Activated naive CD4-positive, alpha-beta T cell treated with anti-CD3 and anti-CD28 coated beads for 36 hours (primary cell): ENCODE measurements around the gene GRIA4. TPM values are rescaled to one million over a fixed set of nuclear protein-coding genes. Genes with fewer than 3 reads are reported as not detected.

Experiments used
- CTCF ChIA-PET: fragments of 350-600 bp; sonication (Branson Sonifier 250); formaldehyde crosslinking; loops from one replicate; lab custom pipeline; 2021; ENCODE audit warnings: antibody characterized with exemption; lab: Charles Lee
- DNase-seq: peaks from one replicate; pipeline ENCODE4 v3.0.0-alpha.2; 2020
- H3K27ac Mint-ChIP-seq: one replicate; pipeline ENCODE4 v1.8.0; 2021; ENCODE audit warnings: mild to moderate bottlenecking, mixed read lengths
- H3K27me3 Mint-ChIP-seq: one replicate; pipeline ENCODE4 v1.8.0; 2021; ENCODE audit warnings: low read depth, mixed read lengths
- H3K36me3 Mint-ChIP-seq: one replicate; pipeline ENCODE4 v1.8.0; 2021; ENCODE audit warnings: low read depth, mixed read lengths
- H3K4me1 Mint-ChIP-seq: one replicate; pipeline ENCODE4 v1.8.0; 2021; ENCODE audit warnings: low read depth, mixed read lengths
- H3K4me3 Mint-ChIP-seq: one replicate; pipeline ENCODE4 v1.8.0; 2021; ENCODE audit warnings: mild to moderate bottlenecking, moderate library complexity, mixed read lengths
- H3K9me3 Mint-ChIP-seq: one replicate; pipeline ENCODE4 v1.8.0; 2021; ENCODE audit warnings: mixed read lengths
- intact Hi-C: fragments of 100-400 bp; cut with micrococcal nuclease; formaldehyde crosslinking; loops from one replicate; pipeline ENCODE4 v1.15.1; 2023
- total RNA-seq, 2 experiments: library from RNA; stranded (reverse); gene quantifications; one replicate each; pipeline ENCODE4 v1.2.3, GENCODE V29; 2021

The GRIA4 gene
- total RNA-seq, 2 experiments from 2014 or later, result not detected

GRCh38 chr11:105642870-105643269, 33.0 kb downstream of the GRIA4 start:
- H3K27me3 Mint-ChIP-seq, result no peaks in the 10 kb centered on the region

GRCh38 chr11:105644839-105645573, 35.1 kb downstream of the GRIA4 start:
- H3K27me3 Mint-ChIP-seq, result no peaks in the 10 kb centered on the region
- H3K27ac Mint-ChIP-seq, result no peak overlapping the region
- DNase-seq, result no peak
- intact Hi-C loops, result no loop called here
- H3K36me3 Mint-ChIP-seq, result no peaks in the 10 kb centered on the region
- CTCF ChIA-PET, result no interaction called here
- H3K4me1 Mint-ChIP-seq, result no peaks in the 10 kb centered on the region
- H3K4me3 Mint-ChIP-seq, result no peak overlapping the region
- H3K9me3 Mint-ChIP-seq, result no peaks in the 10 kb centered on the region

More at GRCh38 chr11:105642870-105643269, 33.0 kb downstream of the GRIA4 start:
- H3K36me3 Mint-ChIP-seq, result no peaks in the 10 kb centered on the region
- intact Hi-C loops, result no loop called here
- no peak overlapping the region for H3K4me3 Mint-ChIP-seq
- CTCF ChIA-PET, result no interaction called here
- DNase-seq, result no peak
- H3K9me3 Mint-ChIP-seq, result no peaks in the 10 kb centered on the region
- H3K27ac Mint-ChIP-seq, result no peak overlapping the region
- H3K4me1 Mint-ChIP-seq, result no peaks in the 10 kb centered on the region

DNA sequence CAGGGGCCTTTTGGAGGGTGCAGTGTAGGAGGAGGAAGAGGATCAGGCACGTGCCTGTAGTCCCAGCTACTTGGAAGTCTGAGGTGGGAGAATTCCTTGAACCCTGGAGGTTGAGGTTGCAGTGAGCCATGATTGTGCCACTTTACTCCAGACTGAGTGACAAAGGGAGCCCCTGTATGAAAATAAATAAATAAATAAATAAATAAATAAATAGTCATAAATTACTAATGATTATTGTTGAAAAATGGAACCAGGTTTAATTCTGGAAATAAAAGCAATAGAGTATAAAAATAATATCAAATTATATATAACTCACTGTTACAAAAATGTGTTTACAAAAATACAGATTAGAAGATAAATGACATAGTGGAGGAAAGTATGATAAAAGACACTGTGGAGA, 37.9 kb downstream of the GRIA4 start:
- intact Hi-C loops, result no loop called here
- Mint-ChIP-seq H3K36me3 (no peaks in the 10 kb centered on the region), H3K9me3 (no peaks in the 10 kb centered on the region), H3K4me3 (no peak overlapping the region), H3K27ac (no peak overlapping the region), H3K27me3 (no peaks in the 10 kb centered on the region), H3K4me1 (no peaks in the 10 kb centered on the region)
- CTCF ChIA-PET, result no interaction called here
- DNase-seq, result no peak

DNA sequence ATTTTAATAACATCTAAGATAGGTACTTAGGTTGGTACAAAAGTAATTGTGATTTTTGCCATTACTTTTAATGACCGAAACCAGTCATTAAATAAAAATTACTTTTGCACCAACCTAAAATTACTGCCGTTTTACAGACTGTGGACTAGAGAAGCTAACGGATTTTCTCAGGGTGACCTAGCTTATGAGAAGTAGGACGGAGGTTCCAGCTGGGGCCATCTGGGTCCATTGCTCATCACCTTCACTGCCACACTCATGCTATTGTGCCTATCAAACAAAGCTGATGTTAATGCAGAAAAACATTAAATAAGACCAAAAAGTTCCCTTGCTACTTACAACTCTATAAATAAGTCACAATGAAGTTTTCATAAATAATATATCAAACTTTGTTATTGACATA, 38.9 kb downstream of the GRIA4 start:
- no peaks in the 10 kb centered on the region for H3K27me3 Mint-ChIP-seq
- no peak overlapping the region for H3K4me3 Mint-ChIP-seq
- H3K27ac Mint-ChIP-seq, result no peak overlapping the region
- no peaks in the 10 kb centered on the region for H3K4me1 Mint-ChIP-seq
- CTCF ChIA-PET, result no interaction called here
- no peaks in the 10 kb centered on the region for H3K36me3 Mint-ChIP-seq
- DNase-seq, result no peak
- H3K9me3 Mint-ChIP-seq, result no peaks in the 10 kb centered on the region
- intact Hi-C loops, result no loop called here

GRCh38 chr11:105665281-105665680, 55.4 kb downstream of the GRIA4 start:
- H3K9me3 Mint-ChIP-seq, result no peaks in the 10 kb centered on the region
- intact Hi-C loops, result no loop called here
- no peak overlapping the region for H3K4me3 Mint-ChIP-seq
- no peak for DNase-seq
- H3K27ac Mint-ChIP-seq, result no peak overlapping the region
- CTCF ChIA-PET, result no interaction called here
- H3K36me3 Mint-ChIP-seq, result no peaks in the 10 kb centered on the region
- H3K27me3 Mint-ChIP-seq, result no peaks in the 10 kb centered on the region
- H3K4me1 Mint-ChIP-seq, result no peaks in the 10 kb centered on the region

DNA sequence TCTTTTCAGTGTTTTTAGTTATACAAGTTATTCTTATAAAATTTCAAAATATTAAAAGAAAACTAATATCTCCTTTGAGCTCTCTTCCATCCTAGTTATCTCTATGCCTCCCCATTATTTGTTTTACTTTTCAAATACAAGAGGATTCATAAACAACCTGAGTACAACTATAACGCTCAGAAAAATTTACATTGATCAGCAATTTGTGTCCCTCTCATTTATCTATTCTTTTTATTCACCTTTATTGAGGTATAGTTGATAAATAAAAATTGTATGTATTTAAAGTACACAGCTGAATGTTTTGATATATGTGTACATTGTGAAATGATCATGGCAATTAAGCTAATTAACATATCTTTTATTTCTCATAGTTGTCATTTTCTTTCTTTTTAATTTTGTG, 57.6 kb downstream of the GRIA4 start:
- H3K27me3 Mint-ChIP-seq, result peaks cover 3% of the 10 kb centered on the region
- intact Hi-C loops, result no loop called here
- peaks cover 2% of the 10 kb centered on the region for H3K4me1 Mint-ChIP-seq
- no peak overlapping the region for H3K27ac Mint-ChIP-seq
- CTCF ChIA-PET, result no interaction called here
- H3K9me3 Mint-ChIP-seq, result no peaks in the 10 kb centered on the region
- no peak overlapping the region for H3K4me3 Mint-ChIP-seq
- no peaks in the 10 kb centered on the region for H3K36me3 Mint-ChIP-seq
- no peak for DNase-seq

DNA sequence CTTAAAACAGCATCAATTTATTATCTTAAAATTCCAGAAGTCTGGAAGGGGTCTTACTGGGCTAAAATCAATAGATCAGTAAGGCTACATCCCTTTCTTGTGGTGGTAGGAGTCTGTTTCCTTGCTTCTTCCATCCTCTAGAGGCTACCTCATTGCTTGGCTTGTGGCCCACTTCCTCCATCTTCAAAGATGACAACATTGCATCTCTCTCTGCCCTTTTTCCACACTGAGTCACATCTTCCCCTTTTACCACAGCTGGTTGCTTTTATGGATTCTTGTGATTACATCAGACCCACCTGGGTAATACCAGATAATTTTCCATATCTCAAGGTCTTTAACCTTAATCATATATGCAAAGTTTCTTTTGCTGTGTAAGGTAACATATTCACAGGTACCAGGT, 60.9 kb downstream of the GRIA4 start:
- Mint-ChIP-seq H3K27me3 (peaks cover 3% of the 10 kb centered on the region), H3K36me3 (no peaks in the 10 kb centered on the region), H3K27ac (no peak overlapping the region), H3K9me3 (no peaks in the 10 kb centered on the region), H3K4me3 (no peak overlapping the region), H3K4me1 (peaks cover 2% of the 10 kb centered on the region)
- intact Hi-C loops, result no loop called here
- no peak for DNase-seq
- CTCF ChIA-PET, result no interaction called here

DNA sequence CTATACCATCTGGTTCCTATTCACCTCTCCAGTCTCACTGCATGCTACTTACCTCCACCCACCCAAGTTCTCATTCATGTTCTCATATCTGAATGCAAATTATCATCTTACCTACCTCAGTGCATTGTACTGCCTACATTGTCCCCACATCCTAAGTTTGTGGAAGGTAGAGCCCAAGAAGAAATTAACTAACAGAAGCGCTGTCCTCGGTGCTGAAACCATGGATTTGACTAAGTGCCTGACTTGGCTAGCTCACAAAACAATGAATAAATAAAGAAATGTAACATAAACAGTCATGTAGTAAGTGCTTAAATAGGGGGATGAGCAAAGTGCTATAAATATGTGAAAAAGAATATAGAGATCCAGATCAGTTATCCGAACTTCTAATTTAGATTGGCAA, 63.2 kb downstream of the GRIA4 start:
- peaks cover 3% of the 10 kb centered on the region for H3K27me3 Mint-ChIP-seq
- CTCF ChIA-PET, result no interaction called here
- intact Hi-C loops, result no loop called here
- H3K9me3 Mint-ChIP-seq, result no peaks in the 10 kb centered on the region
- H3K27ac Mint-ChIP-seq, result no peak overlapping the region
- peaks cover 2% of the 10 kb centered on the region for H3K4me1 Mint-ChIP-seq
- H3K36me3 Mint-ChIP-seq, result no peaks in the 10 kb centered on the region
- H3K4me3 Mint-ChIP-seq, result no peak overlapping the region
- peak; percentile 37 for DNase-seq

DNA sequence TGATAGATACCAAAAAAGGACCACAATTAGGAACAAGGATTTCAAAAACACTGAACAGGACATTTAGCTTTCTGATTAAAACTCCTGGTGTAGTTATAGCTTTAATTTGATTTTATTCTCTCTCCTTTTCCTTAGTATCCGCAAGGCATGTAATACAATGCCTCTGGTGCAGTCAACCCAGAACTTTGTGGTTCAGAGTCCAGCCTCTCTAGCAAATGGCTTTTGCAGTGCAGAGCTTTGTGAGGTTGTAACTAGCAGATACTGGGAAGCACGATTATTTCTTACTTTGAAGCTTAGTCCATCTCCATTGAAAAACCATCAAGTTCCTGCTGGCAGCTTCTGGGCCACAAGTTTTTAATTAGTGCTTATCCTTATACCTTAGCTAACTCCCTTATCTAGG, 79.8 kb downstream of the GRIA4 start:
- H3K4me1 Mint-ChIP-seq, result no peaks in the 10 kb centered on the region
- intact Hi-C loops, result no loop called here
- H3K9me3 Mint-ChIP-seq, result no peaks in the 10 kb centered on the region

DNA sequence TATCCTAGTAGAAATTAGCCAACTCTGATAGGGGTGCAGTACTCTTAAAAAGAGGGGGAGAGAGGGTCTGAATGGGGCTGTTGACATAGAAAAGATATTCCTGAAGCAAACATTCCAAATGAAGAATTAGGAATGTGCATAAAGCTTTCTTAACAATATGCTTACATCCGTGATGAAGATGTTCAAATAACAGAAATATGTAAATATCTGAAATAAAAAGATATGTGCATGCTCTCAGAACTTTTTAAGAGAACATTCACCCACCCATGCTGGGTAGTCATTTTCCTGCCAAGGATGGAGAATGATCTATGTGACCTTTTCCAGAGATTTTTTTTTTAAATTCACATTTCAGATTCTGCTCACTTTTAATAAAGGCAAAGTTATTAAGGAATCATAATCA, 80.6 kb downstream of the GRIA4 start:
- H3K4me1 Mint-ChIP-seq, result no peaks in the 10 kb centered on the region
- no peak overlapping the region for H3K27ac Mint-ChIP-seq
- no peak overlapping the region for H3K4me3 Mint-ChIP-seq
- H3K27me3 Mint-ChIP-seq, result no peaks in the 10 kb centered on the region
- no peaks in the 10 kb centered on the region for H3K9me3 Mint-ChIP-seq
- no peak for DNase-seq
- no peaks in the 10 kb centered on the region for H3K36me3 Mint-ChIP-seq
- intact Hi-C loops, result no loop called here
- CTCF ChIA-PET, result no interaction called here

More for the DNA sequence above, 79.8 kb downstream of the GRIA4 start:
- no peak overlapping the region for H3K4me3 Mint-ChIP-seq
- CTCF ChIA-PET, result no interaction called here
- no peaks in the 10 kb centered on the region for H3K27me3 Mint-ChIP-seq
- no peak for DNase-seq
- no peaks in the 10 kb centered on the region for H3K36me3 Mint-ChIP-seq
- no peak overlapping the region for H3K27ac Mint-ChIP-seq

- Mint-ChIP-seq H3K9me3 (no peaks in the 10 kb centered on the region), H3K27me3 (peaks cover 4% of the 10 kb centered on the region), H3K36me3 (no peaks in the 10 kb centered on the region), H3K27ac (no peak overlapping the region), H3K4me1 (no peaks in the 10 kb centered on the region), H3K4me3 (no peak overlapping the region)
- intact Hi-C loops, result no loop called here
- CTCF ChIA-PET, result no interaction called here
- DNase-seq, result no peak
Observed at GRCh38 chr11:105693075-105693759, 83.3 kb downstream of the GRIA4 start.

GRCh38 chr11:105696000-105696399, 86.1 kb downstream of the GRIA4 start:
- no peak overlapping the region for H3K27ac Mint-ChIP-seq
- intact Hi-C loops, result no loop called here
- H3K9me3 Mint-ChIP-seq, result no peaks in the 10 kb centered on the region
- no peaks in the 10 kb centered on the region for H3K4me1 Mint-ChIP-seq
- CTCF ChIA-PET, result no interaction called here
- no peaks in the 10 kb centered on the region for H3K36me3 Mint-ChIP-seq
- DNase-seq, result no peak
- H3K4me3 Mint-ChIP-seq, result no peak overlapping the region
- H3K27me3 Mint-ChIP-seq, result peaks cover 7% of the 10 kb centered on the region

- intact Hi-C loops, result no loop called here
- CTCF ChIA-PET, result no interaction called here
- Mint-ChIP-seq H3K4me3 (no peak overlapping the region), H3K9me3 (no peaks in the 10 kb centered on the region), H3K36me3 (no peaks in the 10 kb centered on the region), H3K4me1 (no peaks in the 10 kb centered on the region), H3K27ac (no peak overlapping the region), H3K27me3 (peaks cover 10% of the 10 kb centered on the region)
- no peak for DNase-seq
Observed at GRCh38 chr11:105697291-105697690, 87.4 kb downstream of the GRIA4 start.
